B cell (primary cell): ENCODE results near the gene LONP2.

Experiments
- CTCF ChIP-seq: fragments of 200-600 bp; IDR thresholded peaks from one replicate; pipeline ENCODE4 v1.8.0; 2022; ENCODE audit warnings: antibody characterized with exemption, mild to moderate bottlenecking
- EZH2 ChIP-seq: IDR thresholded peaks from 2 replicates; pipeline ENCODE4 v1.6.1; 2012; ENCODE audit warnings: borderline replicate concordance, low read depth, mild to moderate bottlenecking, moderate library complexity, low read length; ENCODE audit not compliant: insufficient read depth, poor library complexity, severe bottlenecking

- no peak for TF ChIP-seq CTCF
- TF ChIP-seq EZH2 = no peak
Observed at GRCh38 chr16:48310908-48311641, 67.0 kb downstream of the LONP2 start.
